Hepatocyte (in vitro differentiated cells): ENCODE results near the gene ERGIC1.
"Not testable (repeated sequence)": the region's sequence is repeated elsewhere in the genome, so short reads cannot be mapped to it uniquely, and the experiment has no call there.

ENCODE experiments used
- EZH2 ChIP-seq: fragments of 200-600 bp; sonication (generic); IDR thresholded peaks from 2 replicates; pipeline ENCODE4 v1.6.1; 2016; ENCODE audit warnings: antibody characterized with exemption, mild to moderate bottlenecking, borderline replicate concordance
- TF ChIP-seq, protein P1 (sequence below): fragments of 200-600 bp; sonication (generic); IDR thresholded peaks from 2 replicates; pipeline ENCODE4 v1.5.1; 2016; ENCODE audit warnings: antibody characterized with exemption, mild to moderate bottlenecking; ENCODE audit not compliant: poor library complexity

DNA sequence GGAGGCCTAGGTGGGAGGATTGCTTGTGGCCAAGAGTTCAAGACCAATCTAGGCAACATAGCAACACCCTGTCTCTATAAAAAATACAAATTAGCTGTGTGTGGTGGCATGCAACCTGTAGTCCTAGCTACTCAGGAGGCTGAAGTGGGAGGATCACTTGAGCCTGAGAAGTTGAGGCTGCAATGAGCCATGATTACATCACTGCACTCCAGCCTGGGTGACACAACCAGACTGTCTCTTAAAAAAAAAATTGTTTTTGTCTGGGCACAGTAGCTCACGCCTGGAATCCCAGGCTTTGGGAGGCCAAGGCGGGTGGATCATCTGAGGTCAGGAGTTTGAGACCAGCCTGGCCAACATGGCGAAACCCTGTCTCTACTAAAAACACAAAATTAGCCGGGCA is 23.1 kb upstream of the ERGIC1 start:
- TF ChIP-seq, protein P1, sequence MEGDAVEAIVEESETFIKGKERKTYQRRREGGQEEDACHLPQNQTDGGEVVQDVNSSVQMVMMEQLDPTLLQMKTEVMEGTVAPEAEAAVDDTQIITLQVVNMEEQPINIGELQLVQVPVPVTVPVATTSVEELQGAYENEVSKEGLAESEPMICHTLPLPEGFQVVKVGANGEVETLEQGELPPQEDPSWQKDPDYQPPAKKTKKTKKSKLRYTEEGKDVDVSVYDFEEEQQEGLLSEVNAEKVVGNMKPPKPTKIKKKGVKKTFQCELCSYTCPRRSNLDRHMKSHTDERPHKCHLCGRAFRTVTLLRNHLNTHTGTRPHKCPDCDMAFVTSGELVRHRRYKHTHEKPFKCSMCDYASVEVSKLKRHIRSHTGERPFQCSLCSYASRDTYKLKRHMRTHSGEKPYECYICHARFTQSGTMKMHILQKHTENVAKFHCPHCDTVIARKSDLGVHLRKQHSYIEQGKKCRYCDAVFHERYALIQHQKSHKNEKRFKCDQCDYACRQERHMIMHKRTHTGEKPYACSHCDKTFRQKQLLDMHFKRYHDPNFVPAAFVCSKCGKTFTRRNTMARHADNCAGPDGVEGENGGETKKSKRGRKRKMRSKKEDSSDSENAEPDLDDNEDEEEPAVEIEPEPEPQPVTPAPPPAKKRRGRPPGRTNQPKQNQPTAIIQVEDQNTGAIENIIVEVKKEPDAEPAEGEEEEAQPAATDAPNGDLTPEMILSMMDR, result not testable (repeated sequence)
- not testable (repeated sequence) for TF ChIP-seq EZH2
